AG04449 (cell line): Measurements from ENCODE around the gene CBR3.

ENCODE experiments used
- CTCF ChIA-PET: fragments of 350-600 bp; formaldehyde crosslinking; extraction: SDS; loops from one replicate; lab custom pipeline; 2021; ENCODE audit warnings: antibody characterized with exemption; lab: Yijun Ruan, JAX
- POLR2A ChIA-PET: fragments of 400-600, 350-600 bp; formaldehyde crosslinking; extraction: SDS; loops from one replicate; lab custom pipeline; 2020; ENCODE audit warnings: antibody characterized with exemption, inconsistent platforms; lab: Yijun Ruan, JAX
- DNase-seq: peaks from one replicate; pipeline ENCODE4 v3.0.0-alpha.2; 2010; ENCODE audit warnings: low read depth, low spot score
- H3K4me3 ChIP-seq: 2 replicates; pipeline ENCODE4 v1.5.1; 2011; ENCODE audit warnings: low read depth, mild to moderate bottlenecking, control low read depth, low read length
- TF ChIP-seq, protein P1 (sequence below): IDR thresholded peaks from one replicate; pipeline ENCODE4 v1.5.1; 2011; ENCODE audit warnings: mild to moderate bottlenecking, moderate library complexity, low read length, control low read depth, inconsistent platforms; ENCODE audit not compliant: insufficient read depth; ENCODE audit errors: missing control alignments

The CBR3 gene

DNA sequence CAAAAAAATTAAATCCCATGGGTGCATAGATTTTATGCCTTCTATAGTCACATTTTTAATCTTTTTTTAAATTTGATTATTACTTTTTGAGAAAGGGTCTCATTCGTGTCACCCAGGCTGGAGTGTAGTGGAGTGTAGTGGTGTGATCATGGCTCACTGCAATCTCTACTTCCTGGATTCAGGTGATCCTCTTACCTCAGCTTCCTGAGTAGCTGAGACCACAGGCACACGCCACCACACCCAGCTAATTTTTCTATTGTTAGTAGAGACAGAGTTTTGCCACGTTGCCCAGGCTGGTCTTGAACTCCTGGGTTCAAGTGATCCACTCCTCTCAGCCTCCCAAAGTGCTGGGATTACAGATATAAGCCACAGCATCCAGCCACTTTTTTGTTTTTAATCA lies 10.4 kb downstream of the CBR3 start:
- ChIA-PET POLR2A (no interaction called here), CTCF (interaction anchor here (2.4 to 9.2 kb wide), 2 partner anchors 66 to 187 kb away, joined by 6 to 99 read pairs; no protein-coding TSS in a partner anchor)
- H3K4me3 ChIP-seq, result no peak overlapping the region
- DNase-seq, result no peak
- TF ChIP-seq, protein P1, sequence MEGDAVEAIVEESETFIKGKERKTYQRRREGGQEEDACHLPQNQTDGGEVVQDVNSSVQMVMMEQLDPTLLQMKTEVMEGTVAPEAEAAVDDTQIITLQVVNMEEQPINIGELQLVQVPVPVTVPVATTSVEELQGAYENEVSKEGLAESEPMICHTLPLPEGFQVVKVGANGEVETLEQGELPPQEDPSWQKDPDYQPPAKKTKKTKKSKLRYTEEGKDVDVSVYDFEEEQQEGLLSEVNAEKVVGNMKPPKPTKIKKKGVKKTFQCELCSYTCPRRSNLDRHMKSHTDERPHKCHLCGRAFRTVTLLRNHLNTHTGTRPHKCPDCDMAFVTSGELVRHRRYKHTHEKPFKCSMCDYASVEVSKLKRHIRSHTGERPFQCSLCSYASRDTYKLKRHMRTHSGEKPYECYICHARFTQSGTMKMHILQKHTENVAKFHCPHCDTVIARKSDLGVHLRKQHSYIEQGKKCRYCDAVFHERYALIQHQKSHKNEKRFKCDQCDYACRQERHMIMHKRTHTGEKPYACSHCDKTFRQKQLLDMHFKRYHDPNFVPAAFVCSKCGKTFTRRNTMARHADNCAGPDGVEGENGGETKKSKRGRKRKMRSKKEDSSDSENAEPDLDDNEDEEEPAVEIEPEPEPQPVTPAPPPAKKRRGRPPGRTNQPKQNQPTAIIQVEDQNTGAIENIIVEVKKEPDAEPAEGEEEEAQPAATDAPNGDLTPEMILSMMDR, result no peak

- POLR2A ChIA-PET, result interaction anchor here (0.6 kb wide), 1 partner anchor 8 kb away, joined by 3 read pairs; no protein-coding TSS in a partner anchor
- CTCF ChIA-PET, result interaction anchor here (1.2 to 1.4 kb wide), 3 partner anchors 9 to 113 kb away, joined by 3 to 6 read pairs (median 3); no protein-coding TSS in a partner anchor
- TF ChIP-seq, protein P1, result no peak
- no peak overlapping the region for H3K4me3 ChIP-seq
- no peak for DNase-seq
Observed at GRCh38 chr21:36147911-36148310, 13.0 kb downstream of the CBR3 start.

GRCh38 chr21:36148886-36149285 lies 14.0 kb downstream of the CBR3 start:
- no peak overlapping the region for H3K4me3 ChIP-seq
- DNase-seq, result no peak
- TF ChIP-seq, protein P1, result no peak
- CTCF ChIA-PET, result interaction anchor here (1.7 to 7.2 kb wide), 3 partner anchors 7 to 61 kb away, joined by 6 to 71 read pairs (median 43); no protein-coding TSS in a partner anchor
- POLR2A ChIA-PET, result no interaction called here

DNA sequence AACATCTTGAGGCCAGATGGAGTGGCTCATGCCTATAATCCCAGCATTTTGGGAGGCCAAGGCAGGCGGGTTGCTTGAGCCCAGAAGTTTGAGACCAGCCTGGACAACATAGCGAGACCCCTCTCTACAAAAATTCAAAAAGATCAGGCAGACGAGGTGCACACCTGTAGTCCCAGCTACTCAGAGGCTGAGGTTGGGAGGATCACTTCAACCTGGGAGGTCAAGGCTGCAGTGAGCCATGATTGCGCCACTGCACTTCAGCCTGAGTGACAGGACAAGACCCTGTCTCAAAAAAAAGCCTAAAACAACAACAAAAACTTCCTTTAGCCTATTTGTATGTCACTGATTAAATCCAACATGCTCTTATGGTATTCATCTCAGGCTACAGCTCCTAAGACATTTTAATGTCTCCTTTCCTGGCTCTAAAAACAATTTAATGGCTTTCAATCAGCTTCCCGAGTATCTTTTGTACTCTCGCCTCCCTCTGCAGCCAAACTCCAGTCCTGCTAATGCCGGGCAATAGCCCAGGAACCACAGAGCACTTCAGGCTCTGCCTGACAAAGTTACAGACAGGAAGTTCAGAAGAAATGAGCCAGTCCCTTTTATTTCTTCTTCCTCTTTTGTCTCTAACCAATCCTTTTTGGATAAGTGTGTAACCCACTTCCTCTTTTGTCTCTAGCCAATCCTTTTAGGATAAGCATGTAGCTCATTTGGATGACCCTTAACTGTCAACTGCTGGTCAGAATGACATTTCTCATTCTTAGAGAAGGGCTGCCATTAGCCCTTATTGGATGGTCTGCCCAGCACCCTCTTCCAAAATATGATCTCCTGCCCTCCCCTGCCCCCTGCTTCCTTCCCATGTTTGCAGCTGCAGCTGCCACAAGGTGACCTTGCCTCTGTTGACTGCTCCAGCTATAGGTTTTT lies 15.2 kb downstream of the CBR3 start:
- POLR2A ChIA-PET, result interaction anchor here (1.5 kb wide), 1 partner anchor 170 kb away, joined by 3 read pairs; the partner anchor contains the start of gene MORC3
- DNase-seq, result no peak

DNA sequence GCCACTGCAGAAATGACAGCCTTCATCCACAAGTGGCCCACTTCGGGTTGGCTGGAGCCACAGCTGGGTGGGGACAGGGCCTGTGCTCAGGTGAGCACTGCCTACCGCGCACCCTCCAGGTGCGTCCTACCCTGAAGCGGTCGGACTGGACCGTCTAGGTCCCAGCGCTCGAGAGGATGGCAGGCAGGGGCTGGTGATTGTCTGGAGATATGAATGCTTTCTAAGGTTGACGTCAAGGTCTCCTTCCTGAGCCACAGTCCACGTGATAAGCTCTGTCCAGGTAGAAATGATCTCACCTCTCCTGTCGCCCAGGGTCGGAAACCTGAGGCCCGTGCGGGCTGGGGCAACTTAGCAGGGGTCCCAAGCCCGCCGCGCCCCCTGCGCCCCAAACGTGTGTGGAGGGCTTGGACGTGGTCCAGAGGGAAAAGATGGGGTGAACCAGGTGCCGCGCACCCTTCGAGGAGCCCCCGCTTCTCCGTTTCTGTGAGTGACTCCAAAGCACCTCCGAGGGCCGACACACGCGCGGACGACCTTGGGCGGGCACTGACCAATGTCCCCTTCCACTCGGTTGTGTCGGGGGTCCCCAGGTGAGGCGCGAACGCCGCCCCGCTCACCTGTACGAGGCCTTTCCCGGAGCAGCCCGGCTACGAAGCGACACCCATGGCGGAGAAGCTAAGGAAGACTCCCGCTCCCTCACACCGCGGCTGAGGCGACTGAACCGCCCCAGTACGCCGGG lies 20.9 kb downstream of the CBR3 start:
- peak overlapping the region; percentile 85 for H3K4me3 ChIP-seq
- no peak for DNase-seq
- TF ChIP-seq, protein P1, result no peak

More for the DNA sequence above, 15.2 kb downstream of the CBR3 start:
- CTCF ChIA-PET, result interaction anchor here (0.6 to 7.2 kb wide), 6 partner anchors 8 to 240 kb away, joined by 3 to 71 read pairs (median 4); no protein-coding TSS in a partner anchor
- TF ChIP-seq, protein P1, result no peak
- H3K4me3 ChIP-seq, result no peak overlapping the region

More for the DNA sequence above, 20.9 kb downstream of the CBR3 start:
- ChIA-PET CTCF (interaction anchor here (1.8 to 7.2 kb wide), 2 partner anchors 14 to 54 kb away, joined by 11 to 71 read pairs; no protein-coding TSS in a partner anchor), POLR2A (interaction anchor here (0.7 to 1.4 kb wide), 5 partner anchors 20 to 164 kb away, joined by 3 to 4 read pairs (median 3); no protein-coding TSS in a partner anchor)
